Measurements from ENCODE around the gene EOMES. TPM values are rescaled to one million over a fixed set of nuclear protein-coding genes. Genes with fewer than 3 reads are reported as not detected.

Gene EOMES
- total RNA-seq, 2 experiments from 2014 or later = 7.3 to 12.5 TPM

DNA sequence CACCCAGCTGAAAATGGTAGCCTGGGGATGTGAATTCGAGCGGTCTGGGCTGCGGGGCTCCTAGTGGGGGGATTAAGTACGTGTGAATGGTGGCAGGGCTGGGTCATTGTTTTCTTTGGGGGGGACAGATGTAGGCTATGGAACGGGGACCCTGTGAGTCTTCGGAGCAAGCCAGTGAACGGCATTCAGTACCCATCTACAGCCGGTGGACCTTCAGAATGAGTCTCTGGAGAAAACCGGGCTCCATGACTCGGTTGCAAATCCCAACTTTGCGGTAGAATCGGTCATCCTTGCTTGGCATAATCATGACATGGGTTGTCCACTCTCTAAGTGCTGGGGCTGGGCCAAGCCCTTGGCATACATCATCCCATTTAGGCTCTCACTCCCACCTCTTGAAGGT, 7.2 kb upstream of the EOMES start:
- no peak overlapping the region for H3K27ac Mint-ChIP-seq
- H3K4me3 Mint-ChIP-seq = peak overlapping the region; percentile 59
- CTCF ChIA-PET = interaction anchor here (2.2 to 3.3 kb wide), 2 partner anchors 14 to 17 kb away, joined by 9 to 25 read pairs; no protein-coding TSS in a partner anchor
- peaks cover 28% of the 10 kb centered on the region for H3K4me1 Mint-ChIP-seq
- H3K36me3 Mint-ChIP-seq = peaks cover 3% of the 10 kb centered on the region
- no peaks in the 10 kb centered on the region for H3K9me3 Mint-ChIP-seq (ENCODE audit: low read depth)
- DNase-seq (no peak), ATAC-seq (no peak)
- H3K27me3 Mint-ChIP-seq = peaks cover 82% of the 10 kb centered on the region

DNA sequence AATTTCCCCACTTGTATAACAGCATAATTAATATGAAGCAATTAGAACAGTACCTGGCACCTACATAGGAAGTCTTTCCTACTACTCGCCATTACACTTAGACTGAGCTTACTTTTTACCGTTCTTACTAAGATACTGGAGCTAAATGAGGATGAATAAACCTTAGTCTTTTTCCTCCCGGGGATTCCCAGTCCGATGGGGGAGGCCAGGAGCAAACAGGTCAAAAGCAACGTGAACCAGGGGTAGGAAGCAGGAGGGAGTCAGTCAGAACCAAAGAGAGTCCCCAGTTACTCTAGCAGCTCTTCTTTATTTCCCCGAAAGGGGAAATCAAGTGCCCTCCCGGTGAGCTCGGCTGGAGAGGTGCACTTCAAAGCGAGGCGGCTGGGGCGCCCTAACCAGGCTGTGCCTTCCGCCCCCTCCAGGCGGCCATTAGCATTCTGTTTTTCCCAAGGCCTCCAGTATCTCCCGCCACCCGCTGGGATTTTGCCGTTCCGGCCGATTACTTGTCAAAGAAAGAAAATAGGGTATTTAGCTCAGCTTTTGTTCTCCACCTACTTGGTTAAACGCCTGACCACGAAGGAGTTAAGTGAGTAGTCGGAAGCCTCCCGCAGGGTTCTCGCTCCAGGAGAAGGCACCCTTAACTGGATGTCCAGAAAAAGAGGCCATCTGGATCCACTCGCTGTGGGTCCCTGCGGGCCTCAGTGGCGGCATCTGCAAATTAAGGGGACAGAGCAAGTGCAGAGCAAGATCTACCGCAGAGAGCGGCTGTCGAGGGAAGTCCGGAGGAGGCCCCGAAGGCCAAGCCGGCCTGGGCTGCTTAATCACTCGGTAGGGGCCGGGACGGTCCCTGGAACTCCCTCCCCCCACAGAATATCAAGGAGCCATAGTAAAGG, 6.3 kb upstream of the EOMES start:
- no peaks in the 10 kb centered on the region for H3K9me3 Mint-ChIP-seq (ENCODE audit: low read depth)
- H3K4me1 Mint-ChIP-seq = peaks cover 36% of the 10 kb centered on the region
- no peak overlapping the region for H3K27ac Mint-ChIP-seq
- peaks cover 89% of the 10 kb centered on the region for H3K27me3 Mint-ChIP-seq
- ATAC-seq (peak; percentile 72), DNase-seq (peak; percentile 63)
- CTCF ChIA-PET = interaction anchor here (0.6 to 3.3 kb wide), 11 partner anchors 10 to 600 kb away, joined by 3 to 25 read pairs (median 4); no protein-coding TSS in a partner anchor
- peak overlapping the region; percentile 48 for H3K4me3 Mint-ChIP-seq
- H3K36me3 Mint-ChIP-seq = peaks cover 3% of the 10 kb centered on the region

DNA sequence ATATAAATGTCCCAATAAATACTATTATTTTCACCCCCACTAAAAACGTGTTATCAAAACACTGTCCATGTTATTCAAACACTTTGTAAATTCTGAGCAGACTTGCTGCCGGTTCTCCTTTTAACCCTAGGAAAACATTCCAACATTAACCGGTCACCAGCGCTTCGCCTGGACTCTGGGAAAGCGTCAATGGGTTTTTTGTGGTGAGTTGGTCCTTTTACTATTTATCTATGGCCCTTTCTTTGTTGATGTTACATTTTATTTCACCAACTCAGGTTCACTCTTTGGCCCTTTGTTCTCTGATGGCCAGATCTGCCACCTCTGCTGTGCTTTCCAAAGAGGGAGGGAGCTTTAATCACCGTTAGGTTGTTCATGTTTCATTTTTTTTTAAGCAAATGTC, 4.1 kb upstream of the EOMES start:
- Mint-ChIP-seq H3K4me1 (peaks cover 47% of the 10 kb centered on the region), H3K27ac (no peak overlapping the region), H3K4me3 (no peak overlapping the region), H3K36me3 (peaks cover 3% of the 10 kb centered on the region), H3K9me3 (ENCODE audit: low read depth) (no peaks in the 10 kb centered on the region), H3K27me3 (peaks cover 81% of the 10 kb centered on the region)
- no peak for DNase-seq
- ATAC-seq = no peak
- CTCF ChIA-PET = interaction anchor here (1.3 to 3.3 kb wide), 2 partner anchors 13 to 605 kb away, joined by 3 to 25 read pairs; no protein-coding TSS in a partner anchor

DNA sequence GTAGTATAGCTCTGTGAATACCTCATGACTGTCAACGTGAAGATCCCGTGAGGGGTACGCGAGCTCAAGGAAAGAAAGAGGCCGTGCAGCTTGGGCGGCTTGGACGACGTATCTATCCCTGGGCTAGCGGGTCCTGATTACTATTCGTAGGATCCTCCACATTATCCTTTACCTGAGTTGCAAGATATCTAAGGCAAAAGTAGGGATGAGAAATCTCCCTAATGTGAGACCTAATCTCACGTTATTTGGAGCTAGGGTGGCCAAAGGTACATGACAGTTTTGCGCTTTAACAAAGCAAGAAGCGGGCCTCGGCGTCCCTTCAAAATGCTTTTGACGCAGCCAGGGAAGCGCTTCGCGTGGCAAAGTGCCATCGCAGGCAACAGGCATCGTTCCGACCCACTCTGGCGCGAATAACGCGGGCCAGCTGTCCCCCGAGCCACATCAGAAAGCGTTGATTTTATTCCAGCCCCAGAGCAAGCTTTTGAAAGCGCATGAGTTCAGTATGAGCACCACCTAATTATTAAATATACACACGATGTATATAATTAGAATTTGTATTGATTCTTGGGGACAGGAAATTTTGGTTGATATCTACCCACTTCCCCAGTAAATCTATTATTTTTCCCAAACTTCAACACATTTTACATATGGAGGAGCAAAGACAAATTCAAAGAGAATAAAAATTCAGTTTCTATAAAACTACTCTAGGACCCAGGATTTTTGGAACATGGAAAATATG, 2.5 kb upstream of the EOMES start:
- Mint-ChIP-seq H3K4me1 (peaks cover 46% of the 10 kb centered on the region), H3K36me3 (no peaks in the 10 kb centered on the region), H3K27me3 (peaks cover 71% of the 10 kb centered on the region), H3K4me3 (peak overlapping the region; percentile 81), H3K27ac (no peak overlapping the region), H3K9me3 (ENCODE audit: low read depth) (no peaks in the 10 kb centered on the region)
- ATAC-seq (no peak), DNase-seq (no peak)
- CTCF ChIA-PET = interaction anchor here (0.8 to 1.6 kb wide), 3 partner anchors 12 to 562 kb away, joined by 3 to 5 read pairs (median 4); no protein-coding TSS in a partner anchor

DNA sequence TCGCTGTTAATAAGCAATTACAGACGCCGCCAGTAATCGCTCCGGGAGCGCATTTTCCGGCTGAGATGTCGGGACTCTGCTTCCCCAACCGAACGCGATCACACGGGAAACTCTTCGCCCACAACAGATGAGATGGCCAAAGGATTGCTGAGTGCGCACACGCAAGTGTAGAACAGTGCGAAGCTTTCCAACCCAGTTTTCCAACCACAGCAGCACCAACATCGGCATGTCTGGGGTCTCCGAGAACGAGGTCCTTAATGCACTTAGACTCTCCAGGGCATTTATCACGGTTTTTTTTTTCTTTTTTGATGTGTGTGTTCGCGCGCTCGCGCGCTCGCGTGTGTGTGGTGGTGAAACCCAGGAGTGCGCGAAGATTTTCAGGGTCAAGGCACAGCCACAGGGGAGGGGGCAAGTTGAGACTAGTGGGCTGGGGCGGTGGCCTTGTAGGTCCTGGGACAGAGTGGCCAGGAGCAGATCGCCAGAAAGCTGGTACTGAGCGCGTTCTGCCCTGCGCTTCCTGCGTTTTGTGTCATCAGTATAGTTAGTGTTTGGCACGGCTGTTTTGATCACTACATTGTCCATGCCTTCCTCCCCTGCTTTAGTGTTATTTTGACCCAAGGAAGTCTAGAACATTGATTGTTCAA, 1.8 kb upstream of the EOMES start:
- Mint-ChIP-seq H3K27me3 (peaks cover 64% of the 10 kb centered on the region), H3K36me3 (peaks cover 1% of the 10 kb centered on the region), H3K4me1 (peaks cover 45% of the 10 kb centered on the region), H3K4me3 (peak overlapping the region; percentile 81), H3K9me3 (ENCODE audit: low read depth) (no peaks in the 10 kb centered on the region), H3K27ac (peak overlapping the region; percentile 42)
- ATAC-seq (no peak), DNase-seq (no peak)
- CTCF ChIA-PET = interaction anchor here (0.8 to 9.6 kb wide), 7 partner anchors 11 to 603 kb away, joined by 3 to 82 read pairs (median 5); no protein-coding TSS in a partner anchor

DNA sequence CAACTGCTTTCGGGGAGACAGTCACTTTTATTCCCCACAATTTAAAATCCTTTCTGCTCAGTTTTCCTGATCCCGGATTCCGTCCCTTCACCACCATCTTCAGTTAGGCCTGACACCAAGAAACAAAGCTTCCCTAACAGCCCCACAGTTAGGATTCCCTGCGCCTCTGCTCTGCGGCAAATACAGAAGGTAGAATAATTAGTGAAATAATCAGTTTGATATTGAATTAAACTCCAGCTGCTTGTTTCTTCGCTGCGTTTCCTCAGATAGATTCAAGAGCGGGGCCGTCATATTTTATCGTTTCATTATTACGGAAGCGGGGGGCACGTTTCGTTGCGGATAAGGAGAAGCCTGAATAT, 1.3 kb upstream of the EOMES start:
- ATAC-seq = no peak
- Mint-ChIP-seq H3K27ac (peak overlapping the region; percentile 42), H3K27me3 (peaks cover 61% of the 10 kb centered on the region), H3K4me1 (peaks cover 44% of the 10 kb centered on the region), H3K4me3 (peak overlapping the region; percentile 81), H3K9me3 (ENCODE audit: low read depth) (no peaks in the 10 kb centered on the region), H3K36me3 (peaks cover 4% of the 10 kb centered on the region)
- CTCF ChIA-PET = interaction anchor here (0.8 to 9.6 kb wide), 8 partner anchors 9 to 603 kb away, joined by 4 to 82 read pairs (median 15); no protein-coding TSS in a partner anchor
- DNase-seq = no peak

DNA sequence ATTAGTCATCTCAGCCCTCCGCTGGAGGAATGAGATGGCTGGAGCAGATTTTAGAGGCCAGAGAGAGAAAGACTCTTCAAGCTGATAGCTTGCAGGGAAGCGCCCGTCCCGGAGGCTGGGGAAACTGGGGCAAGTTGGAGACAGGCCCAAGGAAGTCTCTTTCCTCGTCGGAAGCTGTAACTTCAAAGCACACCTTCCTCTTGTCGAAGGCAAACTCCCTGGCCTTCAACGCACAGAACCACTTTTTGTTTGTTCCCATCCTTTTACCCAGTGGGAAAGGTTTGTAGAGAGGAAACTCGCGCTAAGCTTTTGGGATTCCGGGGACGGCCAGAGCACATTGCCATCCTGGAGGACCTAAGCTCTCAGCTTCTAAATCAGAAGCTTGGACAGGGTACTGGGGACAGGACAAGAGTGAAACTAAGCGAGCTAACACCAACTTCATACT, 900 bp upstream of the EOMES start:
- peaks cover 41% of the 10 kb centered on the region for H3K4me1 Mint-ChIP-seq
- H3K27me3 Mint-ChIP-seq = peaks cover 58% of the 10 kb centered on the region
- H3K27ac Mint-ChIP-seq = peak overlapping the region; percentile 68
- ATAC-seq (no peak), DNase-seq (no peak)
- H3K36me3 Mint-ChIP-seq = peaks cover 5% of the 10 kb centered on the region
- CTCF ChIA-PET = interaction anchor here (0.6 to 9.6 kb wide), 11 partner anchors 9 to 626 kb away, joined by 3 to 82 read pairs (median 11); partner anchors contain the start of genes AZI2 and ZCWPW2
- no peaks in the 10 kb centered on the region for H3K9me3 Mint-ChIP-seq (ENCODE audit: low read depth)
- H3K4me3 Mint-ChIP-seq = peak overlapping the region; percentile 81

DNA sequence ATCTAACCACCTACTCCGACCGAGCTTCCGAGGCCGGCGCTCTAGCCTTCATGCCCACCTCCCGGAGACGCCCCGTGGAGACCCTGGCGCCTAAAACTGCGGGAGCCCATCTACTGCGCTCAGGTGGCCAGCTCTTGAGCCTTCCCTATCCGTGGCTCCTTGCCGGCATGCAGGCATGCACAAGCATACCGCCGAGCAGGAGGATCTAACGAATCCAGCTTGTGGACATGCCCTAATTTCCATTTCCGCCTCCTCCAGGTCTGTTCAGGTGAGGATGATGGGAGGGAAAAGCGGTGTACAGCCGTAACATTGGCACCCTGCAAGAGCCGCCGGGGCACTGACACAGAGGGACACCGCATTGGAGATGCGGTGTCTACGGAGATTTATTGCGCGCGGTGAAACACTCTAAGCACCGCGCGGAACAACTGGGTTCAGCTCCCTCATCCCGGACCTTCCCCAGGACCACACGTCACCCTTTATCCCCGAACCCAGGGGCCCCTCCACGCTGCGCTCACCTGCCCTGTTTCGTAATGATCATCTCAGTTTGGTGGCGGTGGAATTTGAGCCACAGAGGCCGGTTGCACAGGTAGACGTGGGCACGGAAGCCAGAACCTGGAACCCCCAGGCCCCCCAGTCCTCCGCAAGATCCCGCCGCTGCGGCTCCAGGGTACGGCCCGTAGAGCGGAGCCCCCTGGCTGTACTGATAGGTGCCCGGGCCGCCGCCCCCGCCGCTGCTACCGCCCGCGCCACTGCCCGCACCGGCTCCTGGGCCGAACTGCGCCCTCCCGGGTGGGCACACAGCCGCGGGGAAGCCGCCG, 1.0 kb downstream of the EOMES start:
- peak overlapping the region; percentile 81 for H3K4me3 Mint-ChIP-seq
- ATAC-seq (peak; percentile 8), DNase-seq (peak; percentile 48)
- peaks cover 42% of the 10 kb centered on the region for H3K4me1 Mint-ChIP-seq
- peak overlapping the region; percentile 84 for H3K27ac Mint-ChIP-seq
- peaks cover 40% of the 10 kb centered on the region for H3K27me3 Mint-ChIP-seq
- H3K36me3 Mint-ChIP-seq = peaks cover 10% of the 10 kb centered on the region
- CTCF ChIA-PET = interaction anchor here (0.6 to 9.6 kb wide), 27 partner anchors 9 to 628 kb away, joined by 3 to 82 read pairs (median 4); partner anchors contain the start of genes AZI2, SLC4A7 and ZCWPW2
- H3K9me3 Mint-ChIP-seq (ENCODE audit: low read depth) = no peaks in the 10 kb centered on the region

DNA sequence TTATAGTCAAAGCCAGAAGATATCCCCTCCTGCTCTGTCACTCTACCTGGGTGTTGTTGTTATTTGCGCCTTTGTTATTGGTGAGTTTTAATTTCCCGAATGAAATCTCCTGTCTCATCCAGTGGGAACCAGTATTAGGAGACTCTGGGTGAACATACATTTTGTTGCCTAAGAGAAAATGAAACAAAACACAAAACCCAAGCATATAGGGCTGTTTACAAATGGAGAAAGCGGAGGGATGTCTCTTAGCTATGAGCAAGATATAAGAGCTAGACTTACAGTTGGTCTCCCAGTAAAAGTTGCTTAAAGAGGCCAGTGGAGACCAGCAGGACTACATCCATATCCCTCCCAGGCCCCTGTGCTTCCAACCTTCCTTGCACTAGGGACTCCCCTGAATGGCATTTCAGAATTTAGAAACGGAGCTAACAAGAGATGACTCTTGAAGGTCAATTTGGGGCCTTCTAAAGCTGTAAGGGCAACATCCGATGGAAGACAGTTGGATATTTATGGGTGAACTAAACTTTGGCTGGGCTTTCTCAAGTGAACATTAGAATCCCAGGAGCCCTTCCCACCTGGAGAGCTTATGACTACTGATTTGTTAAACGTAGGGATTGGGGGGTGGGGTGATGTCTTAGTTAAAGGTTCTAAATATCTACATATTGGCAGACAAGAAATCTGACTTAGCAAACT, 2.7 kb downstream of the EOMES start:
- Mint-ChIP-seq H3K4me3 (peak overlapping the region; percentile 81), H3K27me3 (peaks cover 37% of the 10 kb centered on the region), H3K36me3 (peaks cover 17% of the 10 kb centered on the region), H3K27ac (peak overlapping the region; percentile 58), H3K9me3 (ENCODE audit: low read depth) (no peaks in the 10 kb centered on the region), H3K4me1 (peaks cover 52% of the 10 kb centered on the region)
- ATAC-seq = no peak
- DNase-seq = no peak
- CTCF ChIA-PET = interaction anchor here (0.9 to 9.6 kb wide), 6 partner anchors 9 to 607 kb away, joined by 4 to 82 read pairs (median 4); no protein-coding TSS in a partner anchor

DNA sequence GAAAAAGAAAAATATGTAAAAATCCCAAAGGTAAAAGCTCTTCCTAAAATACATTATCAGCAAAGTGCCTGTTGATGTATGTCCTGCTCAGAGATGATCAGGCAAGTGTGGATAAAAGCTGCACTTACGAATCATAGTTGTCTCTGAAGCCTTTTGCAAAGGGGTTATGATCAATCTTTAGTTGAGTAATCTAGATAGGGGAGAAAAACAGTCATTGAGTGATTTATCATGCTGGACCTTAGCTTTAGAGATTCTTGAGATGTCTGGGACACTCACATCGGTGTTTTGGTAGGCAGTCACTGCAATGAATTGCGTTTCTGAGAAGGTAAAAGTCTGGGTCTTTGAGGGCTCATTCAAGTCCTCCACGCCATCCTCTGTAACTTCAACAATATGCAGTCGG, 3.7 kb downstream of the EOMES start:
- no peak for DNase-seq
- Mint-ChIP-seq H3K4me3 (peak overlapping the region; percentile 81), H3K27ac (peak overlapping the region; percentile 58), H3K27me3 (peaks cover 37% of the 10 kb centered on the region), H3K9me3 (ENCODE audit: low read depth) (no peaks in the 10 kb centered on the region), H3K36me3 (peaks cover 18% of the 10 kb centered on the region), H3K4me1 (peaks cover 53% of the 10 kb centered on the region)
- no peak for ATAC-seq
- CTCF ChIA-PET = interaction anchor here (0.9 to 9.6 kb wide), 3 partner anchors 10 to 608 kb away, joined by 4 to 82 read pairs (median 4); no protein-coding TSS in a partner anchor

DNA sequence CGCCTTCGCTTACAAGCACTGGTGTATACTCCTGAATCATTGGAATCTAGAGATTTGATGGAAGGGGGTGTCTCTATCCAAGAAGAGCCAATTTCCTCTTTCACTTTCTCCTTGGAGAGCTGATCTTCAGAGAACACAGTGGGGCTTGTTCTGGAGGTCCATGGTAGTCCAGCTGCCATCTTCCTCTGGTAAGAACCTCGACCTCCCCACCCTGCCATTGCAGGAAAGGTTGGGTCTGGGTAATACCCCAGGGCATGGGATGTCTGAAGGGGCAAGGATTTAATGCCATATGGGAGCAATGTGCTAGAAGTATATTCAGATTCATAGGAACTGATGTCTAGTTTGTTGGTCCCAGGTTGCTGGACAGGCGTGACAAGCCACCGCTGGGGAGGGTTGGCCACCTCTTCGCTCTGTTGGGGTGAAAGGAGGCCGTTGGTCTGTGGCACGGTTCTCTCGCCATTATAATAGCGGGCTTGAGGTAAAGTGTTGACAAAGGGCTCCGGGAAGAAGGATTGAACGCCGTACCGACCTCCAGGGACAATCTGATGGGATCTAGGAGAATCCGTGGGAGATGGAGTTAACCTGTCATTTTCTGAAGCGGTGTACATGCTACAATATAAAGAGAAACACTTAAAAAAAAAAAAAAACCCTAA, 4.8 kb downstream of the EOMES start:
- H3K4me3 Mint-ChIP-seq = peak overlapping the region; percentile 81

More for the DNA sequence above, 4.8 kb downstream of the EOMES start:
- Mint-ChIP-seq H3K27ac (peak overlapping the region; percentile 58), H3K9me3 (ENCODE audit: low read depth) (no peaks in the 10 kb centered on the region), H3K36me3 (peaks cover 20% of the 10 kb centered on the region), H3K4me1 (peaks cover 47% of the 10 kb centered on the region), H3K27me3 (peaks cover 37% of the 10 kb centered on the region)
- DNase-seq (no peak), ATAC-seq (no peak)
- CTCF ChIA-PET = interaction anchor here (9.6 kb wide), 1 partner anchor 609 kb away, joined by 82 read pairs; no protein-coding TSS in a partner anchor
